GM18868 (cell line): ENCODE data around the gene ADAMTS15.

Experiments used
- ATAC-seq: cut with Tn5 transposase; IDR thresholded peaks from one replicate; pipeline ENCODE4 v1.9.1; 2021; ENCODE audit warnings: mild to moderate bottlenecking, moderate library complexity; ENCODE audit not compliant: unreplicated experiment

The ADAMTS15 gene

DNA sequence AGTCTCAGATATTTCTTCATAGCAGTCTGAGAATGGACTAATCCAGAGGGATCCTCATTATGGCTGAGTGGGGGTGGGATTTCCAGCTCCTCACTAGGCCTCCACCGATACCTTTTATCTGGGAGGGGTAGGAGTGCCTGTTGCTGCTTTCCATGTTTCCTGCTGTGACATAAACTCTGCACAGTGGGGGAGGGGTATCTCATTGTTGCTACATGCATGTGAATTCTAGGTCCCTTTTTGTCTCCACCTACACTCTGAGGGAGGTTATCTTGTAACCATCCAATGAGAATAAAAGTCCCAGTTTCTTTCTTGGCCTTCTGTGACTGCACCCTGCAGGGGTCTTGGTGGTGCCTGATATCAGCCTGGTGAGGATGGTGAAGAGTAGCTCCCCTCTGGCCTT, 60.5 kb downstream of the ADAMTS15 start:
- ATAC-seq = no peak

DNA sequence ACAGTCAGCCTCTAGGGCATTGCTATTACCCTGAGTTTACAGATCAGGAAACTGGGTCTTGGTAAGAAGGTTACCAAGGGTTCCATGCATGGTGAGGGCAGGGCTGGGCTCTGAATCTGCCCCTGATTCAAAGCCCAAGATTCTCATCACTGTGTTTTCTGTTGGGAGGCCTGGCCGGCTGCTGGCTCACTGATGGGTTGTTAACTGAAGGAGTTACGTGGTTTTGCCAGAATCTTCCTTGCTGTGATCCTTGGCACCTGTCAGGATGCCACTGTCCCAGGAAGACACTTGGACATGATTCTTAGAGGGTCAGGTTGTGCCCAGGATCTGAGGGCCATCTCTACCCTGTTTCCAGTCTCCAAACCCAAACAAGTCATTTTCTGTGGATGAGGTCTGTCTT, 61.5 kb downstream of the ADAMTS15 start:
- no peak for ATAC-seq

DNA sequence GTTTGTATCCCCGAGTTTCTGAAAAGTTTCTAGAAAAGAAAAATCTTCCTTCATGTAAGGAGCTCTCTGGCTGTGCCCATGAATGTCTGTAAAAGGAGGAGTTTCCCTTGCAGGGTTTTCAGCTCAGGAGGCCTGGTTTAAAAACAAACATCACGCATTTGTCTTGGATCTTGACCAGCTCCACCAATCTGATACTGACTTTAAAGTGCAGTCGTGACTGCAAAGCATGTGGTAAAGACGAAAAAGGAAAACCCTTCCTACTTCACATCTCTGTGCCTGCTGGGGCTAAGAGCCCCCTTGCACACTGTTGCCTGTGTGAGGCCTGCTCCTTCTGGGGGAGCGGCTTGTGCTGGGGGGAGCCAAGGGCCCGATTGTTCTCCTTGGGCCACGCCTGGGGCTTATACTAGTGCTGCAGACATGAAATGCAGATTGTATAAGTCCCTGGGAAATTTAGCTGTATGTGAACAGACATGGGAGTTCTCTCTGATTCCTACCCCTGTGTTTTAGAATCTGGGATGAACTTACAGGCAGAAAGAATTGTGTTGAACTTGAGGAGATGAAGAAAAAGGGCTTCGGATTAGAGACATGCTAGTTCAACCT, 62.1 kb downstream of the ADAMTS15 start:
- no peak for ATAC-seq

DNA sequence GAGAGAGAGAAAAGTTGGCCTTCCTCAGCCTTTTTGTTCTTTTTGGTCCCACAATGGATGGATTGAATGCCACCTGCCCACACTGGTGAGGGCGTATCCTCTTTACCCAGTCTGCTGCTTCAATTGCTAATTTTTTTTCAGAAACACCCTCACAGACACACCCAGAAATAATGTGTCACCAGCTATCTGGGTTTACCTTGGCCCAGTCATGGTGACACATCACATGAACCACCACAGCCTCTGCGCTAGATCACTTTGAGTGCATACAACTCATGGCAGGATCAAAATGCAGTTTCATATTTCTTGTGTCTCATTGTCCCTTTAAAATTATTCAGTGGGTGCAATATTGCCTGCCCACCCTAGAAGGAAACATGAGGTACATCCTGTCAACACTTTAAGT, 63.3 kb downstream of the ADAMTS15 start:
- ATAC-seq = no peak

DNA sequence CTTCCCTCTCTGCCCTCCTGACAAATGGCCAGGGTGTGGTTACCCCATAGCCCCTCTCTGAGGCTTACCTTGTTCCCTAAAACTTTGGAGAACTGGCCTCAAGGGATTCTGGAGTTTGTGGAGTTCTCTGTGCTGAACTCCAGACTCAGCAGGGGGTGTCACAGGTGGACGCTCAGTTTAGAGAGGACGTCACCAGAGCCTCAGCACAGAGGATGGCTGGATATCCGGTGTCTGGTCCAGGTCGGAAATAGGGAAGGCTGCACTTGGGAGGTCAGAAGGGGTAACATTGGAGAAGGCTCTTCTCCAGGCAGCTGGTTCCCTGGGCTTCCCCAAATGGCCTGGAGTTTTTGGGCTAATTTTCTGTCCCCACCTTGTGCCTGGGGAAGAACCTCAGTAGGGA, 64.2 kb downstream of the ADAMTS15 start:
- ATAC-seq = no peak

DNA sequence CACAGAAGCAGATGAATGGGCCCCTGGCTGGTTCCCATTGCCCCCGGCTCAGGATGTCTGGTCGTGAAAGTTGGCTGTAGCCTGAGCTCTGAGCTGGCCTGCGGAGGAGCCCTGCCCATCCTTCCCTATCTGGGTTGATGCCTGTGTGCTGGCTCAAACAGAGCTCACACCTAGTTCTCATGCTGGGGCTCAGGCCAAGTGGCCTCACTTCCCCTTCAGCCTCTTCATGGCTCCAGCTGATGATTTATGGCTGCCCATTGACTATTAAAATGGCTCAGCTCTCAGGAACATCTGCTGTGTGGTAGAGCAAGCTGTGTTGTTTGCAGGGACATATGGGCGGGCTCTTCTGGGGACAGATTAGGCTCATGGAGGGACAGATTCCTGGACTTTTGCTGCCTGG, 64.7 kb downstream of the ADAMTS15 start:
- no peak for ATAC-seq

DNA sequence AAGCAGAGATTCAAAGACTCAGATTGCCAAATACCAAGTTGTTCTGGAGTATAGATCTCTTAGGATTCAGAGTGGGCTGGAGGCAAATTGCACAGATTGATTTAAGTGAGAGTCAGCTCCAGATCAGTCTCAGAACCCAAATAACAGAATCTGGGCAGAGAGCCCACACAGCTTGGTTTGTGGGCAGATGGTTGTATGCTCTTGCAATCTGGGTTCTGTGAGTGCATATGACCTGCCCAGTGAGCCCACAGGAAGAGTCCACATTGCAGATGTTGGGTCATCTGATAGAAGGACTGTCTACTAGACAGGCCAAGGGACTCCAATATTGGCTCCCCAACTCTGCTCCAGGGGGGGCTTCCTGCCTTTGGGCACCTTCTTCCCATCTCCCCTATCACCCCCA, 65.9 kb downstream of the ADAMTS15 start:
- no peak for ATAC-seq

DNA sequence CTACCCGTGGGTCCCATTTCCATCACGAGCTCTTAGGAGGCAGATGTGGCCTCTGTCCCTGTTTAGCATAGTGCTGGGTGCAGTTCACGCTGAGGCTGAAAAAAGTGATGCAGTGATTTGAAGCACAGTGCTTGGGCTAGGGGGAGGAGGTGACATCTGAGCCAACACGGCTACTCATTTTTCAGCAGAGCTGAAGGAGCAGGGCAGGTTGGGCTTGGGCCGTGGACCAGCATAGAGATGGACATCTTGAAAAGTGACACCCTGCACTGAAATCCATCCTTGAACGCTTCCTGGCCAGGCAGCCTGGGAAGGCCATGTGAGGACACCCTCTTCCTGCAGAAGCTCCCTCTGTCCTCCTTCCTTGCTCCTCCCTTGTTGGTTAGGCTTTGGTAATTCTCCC, 66.4 kb downstream of the ADAMTS15 start:
- ATAC-seq = no peak

DNA sequence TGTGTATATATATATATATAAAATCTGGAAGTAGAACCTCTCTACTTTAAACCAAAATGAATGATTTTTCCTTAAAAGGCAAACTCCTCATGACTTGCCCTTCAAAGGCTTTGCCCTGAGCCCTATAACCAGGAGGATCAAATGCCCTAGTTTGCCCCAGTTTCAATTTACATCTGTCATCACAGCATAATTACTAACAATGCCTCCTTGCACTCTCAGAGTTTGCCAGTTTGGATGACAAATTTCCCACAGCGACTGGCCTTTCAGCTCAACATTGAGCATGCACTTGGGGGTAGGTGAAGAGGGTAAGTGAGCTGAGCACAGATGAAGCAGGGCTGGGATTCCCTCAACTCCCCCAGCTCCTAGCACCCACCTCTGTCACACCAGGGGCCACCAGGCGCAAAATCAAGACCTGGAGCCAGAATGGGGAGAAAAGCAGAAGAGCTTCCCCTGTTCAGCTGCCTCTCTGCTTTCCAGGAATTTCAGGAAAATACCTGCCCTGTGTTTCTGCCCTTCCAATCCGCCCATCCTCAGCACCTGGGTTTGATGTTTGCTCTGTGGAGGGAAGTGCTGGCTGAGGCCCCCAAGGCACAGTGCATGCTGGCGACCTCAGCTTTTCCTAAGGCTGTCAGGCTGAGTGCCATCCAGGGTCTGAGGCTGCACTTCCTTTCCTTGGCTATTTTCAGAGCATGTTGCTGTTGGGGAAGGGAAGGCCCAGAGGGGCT, 67.5 kb downstream of the ADAMTS15 start:
- no peak for ATAC-seq

DNA sequence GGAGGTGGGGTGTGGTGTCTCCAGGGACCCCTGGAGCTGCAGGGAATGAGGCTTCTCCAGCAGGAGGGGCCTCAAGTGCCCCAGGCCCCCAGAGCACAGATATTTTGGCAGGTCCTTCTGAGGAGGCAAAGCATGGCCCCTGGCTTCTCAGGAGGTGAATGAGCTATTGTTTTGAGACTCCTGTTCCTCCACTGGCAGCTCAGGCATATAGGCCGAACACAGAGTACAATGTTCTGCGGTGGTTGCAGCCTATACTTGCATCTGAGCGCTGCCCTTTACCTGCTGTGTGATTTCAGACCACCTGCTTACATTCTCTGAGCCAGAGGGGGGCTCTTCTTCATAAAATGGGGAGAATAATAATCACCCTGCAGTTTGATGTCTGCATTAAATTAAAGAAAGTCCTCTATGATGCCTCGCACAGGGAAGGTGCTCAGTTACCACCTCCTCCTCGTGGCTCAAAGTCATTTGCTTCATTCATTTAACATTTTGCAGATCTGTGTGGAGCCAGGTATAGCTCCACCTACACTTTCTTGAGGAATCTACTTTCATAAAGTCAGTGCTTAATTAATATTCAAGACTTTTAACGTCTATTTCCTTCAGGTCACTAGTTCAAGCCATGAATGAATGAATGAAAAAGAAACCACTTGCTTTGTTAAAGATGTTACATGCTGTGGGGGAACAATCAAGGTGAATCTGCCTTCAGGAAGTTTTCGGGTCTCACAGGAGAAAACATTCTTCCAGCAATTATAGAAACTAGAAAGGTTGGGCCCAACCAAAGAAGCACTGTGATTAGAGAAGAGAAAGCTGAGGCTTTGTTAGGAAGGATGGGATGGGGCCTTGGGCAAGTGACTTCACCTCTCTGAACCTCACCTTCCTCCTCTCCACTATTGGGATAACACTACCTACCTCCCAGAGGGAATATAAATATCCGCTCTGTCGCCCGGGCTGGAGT, 68.4 kb downstream of the ADAMTS15 start:
- no peak for ATAC-seq

DNA sequence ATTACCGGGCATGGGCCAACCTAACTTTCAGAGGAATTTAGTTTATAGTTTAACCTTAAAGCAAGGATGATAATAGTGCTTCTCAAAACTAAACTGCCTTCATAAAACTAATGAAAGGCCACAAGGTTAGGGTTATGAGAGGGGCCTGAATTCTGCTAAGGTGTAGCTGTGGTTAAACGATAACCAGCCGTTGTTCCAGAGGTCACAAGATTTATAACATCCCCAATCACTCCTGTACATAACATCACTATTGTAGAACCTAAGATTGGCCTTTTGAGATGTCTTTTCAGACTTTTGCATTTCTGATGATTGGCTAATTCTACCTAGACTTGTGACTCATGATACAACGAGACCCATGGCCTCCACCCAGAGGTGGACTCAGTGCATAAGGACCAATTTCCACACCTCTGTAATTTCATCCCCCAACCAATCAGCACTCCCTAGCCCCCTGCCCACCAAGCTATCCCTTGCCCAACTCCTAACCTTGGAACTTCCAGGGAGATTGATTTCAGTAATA, 69.8 kb downstream of the ADAMTS15 start:
- ATAC-seq = no peak

DNA sequence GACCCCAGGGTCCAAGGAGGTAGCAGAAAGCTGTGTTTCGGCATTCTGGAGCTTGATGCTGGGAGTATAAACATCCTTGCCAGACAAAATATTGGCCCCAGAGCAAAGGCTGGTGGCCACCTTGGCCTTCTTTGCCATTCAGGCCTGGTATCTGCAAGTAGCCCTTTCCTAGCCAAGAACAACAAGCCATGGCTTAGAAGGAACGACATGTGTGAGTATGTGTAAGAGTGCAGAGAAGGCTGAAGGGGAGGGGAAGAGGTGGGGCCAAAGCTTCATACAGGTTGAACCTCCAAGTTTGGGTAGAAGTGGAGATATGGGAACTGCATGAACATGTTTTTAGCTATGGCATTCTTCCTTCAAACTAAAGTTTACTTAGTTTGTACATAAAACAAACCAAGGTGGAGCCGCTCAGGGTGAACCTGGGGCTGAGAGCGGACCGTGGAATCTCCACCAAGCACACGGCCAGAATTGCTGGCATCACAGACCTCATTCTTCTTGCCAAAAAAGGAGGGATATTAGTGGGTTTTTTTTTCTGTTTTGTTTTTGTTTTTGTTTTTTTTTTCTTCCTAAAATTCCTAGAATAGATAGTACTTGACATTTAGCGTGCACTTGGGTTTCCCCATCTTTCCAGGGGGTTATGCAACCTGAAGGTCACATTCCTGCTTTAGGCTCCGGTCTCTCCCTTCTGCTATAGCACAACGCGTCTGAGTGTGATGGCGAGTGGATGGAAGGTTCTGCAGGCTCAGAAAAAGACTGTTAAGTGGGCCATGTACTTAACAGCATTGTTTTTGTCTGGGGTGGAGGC, 70.9 kb downstream of the ADAMTS15 start:
- no peak for ATAC-seq

DNA sequence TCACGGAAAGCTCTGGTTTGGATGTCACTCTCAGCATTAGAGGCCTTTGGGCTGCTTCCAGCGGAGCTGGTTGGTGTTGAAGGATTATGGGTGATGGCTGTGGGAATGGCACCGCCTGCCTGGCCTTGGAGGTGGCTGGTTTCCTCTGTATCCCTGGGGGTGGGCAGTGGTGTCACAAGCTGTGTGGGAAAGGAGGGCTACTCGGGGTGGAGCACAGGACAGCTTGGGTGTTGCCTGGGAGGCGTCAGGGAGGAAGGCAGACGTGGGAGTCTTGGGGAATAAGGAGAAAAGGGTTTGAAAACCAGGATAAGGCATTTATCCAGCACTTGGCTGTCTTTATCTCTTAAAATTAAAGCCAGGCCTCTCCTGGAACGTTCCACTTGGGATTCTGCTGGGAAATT, 71.8 kb downstream of the ADAMTS15 start:
- ATAC-seq = no peak

DNA sequence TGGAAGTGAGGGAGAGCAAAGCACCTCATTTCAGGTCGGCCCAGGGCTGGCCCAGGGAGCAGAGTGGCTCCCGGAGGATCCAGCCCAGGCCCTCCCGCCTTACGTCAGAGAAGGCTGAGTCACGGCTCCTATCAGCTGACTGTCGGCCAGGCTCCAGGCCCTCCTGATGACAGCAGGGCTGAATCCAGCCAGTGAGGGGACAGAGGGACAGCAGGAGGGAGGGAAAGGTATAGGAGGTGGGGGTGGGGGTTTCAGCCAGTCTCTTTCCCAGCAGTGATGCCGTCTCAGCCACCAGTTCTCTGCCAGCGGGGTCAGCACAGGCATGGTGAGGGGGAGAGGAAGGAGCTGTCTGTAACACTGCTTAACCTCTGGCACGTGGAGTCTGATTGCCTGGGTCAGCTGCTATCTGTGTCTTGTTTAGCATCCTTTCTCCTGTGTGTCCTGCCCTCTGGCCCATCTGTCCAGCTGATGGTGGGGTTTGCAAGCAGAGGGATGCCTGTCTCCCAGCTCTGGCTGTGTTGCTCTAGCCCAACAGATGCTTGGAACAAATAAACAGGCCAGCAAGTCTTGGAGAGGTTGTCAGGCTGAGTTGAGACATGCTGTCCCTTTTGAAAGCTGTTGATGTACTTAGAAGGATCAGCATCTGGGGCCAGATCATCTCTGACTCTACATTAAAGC, 74.0 kb downstream of the ADAMTS15 start:
- no peak for ATAC-seq

DNA sequence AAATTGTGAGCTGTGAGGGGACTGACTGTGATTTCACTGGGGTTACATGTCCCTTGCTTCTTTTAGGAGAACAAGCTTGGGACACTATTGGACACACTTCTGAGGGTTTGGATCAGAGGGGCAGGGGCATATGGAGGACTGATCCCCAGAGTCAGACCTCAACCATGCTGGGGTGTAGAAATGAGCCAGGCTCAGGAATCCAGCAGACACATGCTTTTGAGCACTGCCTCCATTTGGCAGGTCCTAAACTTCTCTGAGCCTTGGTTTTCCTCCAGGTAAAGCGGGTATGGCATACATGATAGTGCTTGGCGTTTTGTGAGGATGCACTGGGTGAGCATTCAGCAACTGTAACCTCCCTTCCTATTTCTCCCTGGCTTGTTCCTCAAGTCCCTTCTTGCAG, 74.7 kb downstream of the ADAMTS15 start:
- ATAC-seq = no peak

DNA sequence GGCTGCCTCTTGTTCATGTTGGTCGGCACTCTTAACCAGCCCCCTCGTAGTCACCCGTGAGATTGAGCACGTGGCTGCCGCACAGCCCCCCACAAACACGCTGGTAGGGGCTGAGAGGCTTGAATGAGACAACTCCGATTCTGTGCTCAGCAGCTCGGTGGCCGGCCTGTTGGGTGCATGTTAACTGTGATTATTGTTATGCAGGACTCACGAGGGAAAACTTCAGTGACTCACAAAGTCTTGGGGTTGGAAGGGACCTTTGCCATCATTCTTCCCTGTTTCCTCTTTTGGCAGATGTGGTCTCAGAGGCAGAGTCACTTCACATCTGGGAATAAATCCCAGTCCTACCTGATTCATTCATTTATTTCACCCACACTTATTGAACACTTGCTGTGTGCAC, 75.2 kb downstream of the ADAMTS15 start:
- no peak for ATAC-seq

DNA sequence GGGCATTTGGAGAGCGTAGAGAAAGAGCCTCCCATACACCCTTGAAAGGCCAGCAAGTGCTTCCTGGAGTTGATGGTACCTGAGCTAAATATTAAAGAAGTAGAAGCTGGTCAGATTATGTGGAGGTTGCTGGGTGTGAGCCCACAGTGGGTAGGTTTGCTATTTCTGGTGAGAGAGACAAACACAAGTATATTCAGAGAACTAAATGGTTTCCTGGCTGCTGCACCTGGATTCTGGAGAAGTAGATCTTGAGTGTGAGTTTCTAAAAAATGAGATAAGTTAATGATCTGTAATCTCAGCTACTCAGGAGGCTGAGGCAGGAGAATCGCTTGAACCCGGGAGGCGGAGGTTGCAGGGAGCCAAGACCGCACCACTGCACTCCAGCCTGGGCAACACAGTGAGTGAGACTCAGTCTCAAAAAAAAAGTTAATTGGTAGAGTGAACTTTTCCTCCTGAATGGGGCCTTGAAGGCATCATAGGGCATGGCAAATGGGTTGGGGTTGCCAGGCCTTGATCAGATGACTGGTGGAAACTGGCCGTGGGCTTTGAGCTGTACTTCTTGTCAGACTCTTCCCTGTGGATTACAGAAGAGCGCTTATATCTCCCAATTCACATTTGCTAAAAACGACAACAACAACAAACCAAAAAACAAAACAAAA, 75.8 kb downstream of the ADAMTS15 start:
- ATAC-seq = no peak

DNA sequence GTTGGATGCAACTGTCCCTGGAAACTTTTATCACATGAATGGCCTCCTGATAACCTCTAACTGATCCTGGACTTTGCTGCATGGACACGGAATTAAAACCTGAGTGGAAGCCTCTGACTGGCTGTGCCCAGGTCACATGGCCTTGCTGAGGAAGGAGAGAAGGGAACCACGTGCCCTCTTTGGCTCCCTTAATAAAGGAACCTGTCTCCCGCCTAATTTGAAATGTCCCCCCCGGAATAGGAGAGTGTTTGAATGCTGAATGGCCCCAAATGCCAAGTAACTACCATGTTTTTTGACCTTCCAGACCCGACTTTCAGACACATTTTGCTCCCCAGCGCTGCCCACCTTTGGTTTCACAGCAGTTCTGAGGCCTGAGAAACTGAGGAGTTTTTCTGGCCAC, 76.9 kb downstream of the ADAMTS15 start:
- no peak for ATAC-seq
